B cell (primary cell): ENCODE data around the gene ARFGAP1. TPM values are rescaled to one million over a fixed set of nuclear protein-coding genes. Genes with fewer than 3 reads are reported as not detected.

Experiments
- ATAC-seq: fragments of 200-7000 bp; cut with Tn5 transposase; one replicate; pipeline ENCODE4 v1.10.0; 2021; ENCODE audit warnings: low read depth, mild to moderate bottlenecking, moderate number of reproducible peaks, moderate library complexity
- CTCF ChIA-PET: fragments of 350-600 bp; sonication (Branson Sonifier 250); formaldehyde crosslinking; loops from one replicate; lab custom pipeline; 2021; ENCODE audit warnings: antibody characterized with exemption, inconsistent platforms; lab: Charles Lee
- POLR2A ChIA-PET: fragments of 350-600 bp; sonication (Branson Sonifier 250); formaldehyde crosslinking; loops from one replicate; lab custom pipeline; 2021; ENCODE audit warnings: antibody characterized with exemption; lab: Charles Lee
- DNase-seq: peaks from one replicate; pipeline ENCODE4 v3.0.0; 2013
- H2AFZ ChIP-seq: 2 replicates; pipeline ENCODE4 v1.6.1; 2012; ENCODE audit warnings: mild to moderate bottlenecking, low read depth, low read length; ENCODE audit not compliant: insufficient read depth, poor library complexity, severe bottlenecking
- H3K27ac ChIP-seq, 2 donors: 1 replicate in 1 of 2; 2 replicates in 1 of 2; pipeline ENCODE4 v1.5.1; 2012 to 2013; ENCODE audit warnings: low read length in 2 of 2, mild to moderate bottlenecking in 2 of 2, moderate library complexity in 1 of 2
- H3K27me3 ChIP-seq, 4 experiments: fragments of 200-600 bp in 1 of 4; sonication (generic) in 1 of 4; replicated peaks in 1 of 4; 1 replicate in 2 of 4; 2 replicates in 2 of 4; pipeline versions ENCODE4 v1.6.1 to v1.7.0; 2013 to 2016; ENCODE audit warnings: low read length in 3 of 4, mild to moderate bottlenecking in 2 of 4, mixed read lengths in 1 of 4, moderate library complexity in 1 of 4; ENCODE audit not compliant: insufficient read depth in 4 of 4, control insufficient read depth in 3 of 4; ENCODE audit errors: control extremely low read depth in 1 of 4
- H3K36me3 ChIP-seq, 2 experiments: replicated peaks in 1 of 2; 1 replicate in 1 of 2; 2 replicates in 1 of 2; pipeline versions ENCODE4 v1.6.1 to v1.7.1; 2013; ENCODE audit warnings: low read length in 1 of 2; ENCODE audit not compliant: insufficient read depth in 2 of 2, control insufficient read depth in 1 of 2; ENCODE audit errors: control extremely low read depth in 1 of 2, extremely low read depth in 1 of 2
- H3K4me1 ChIP-seq, 2 donors: fragments of 200-600 bp in 1 of 2; sonication (generic) in 1 of 2; 1 replicate in 1 of 2; 2 replicates in 1 of 2; pipeline versions ENCODE4 v1.5.1 to v1.6.1; 2013 to 2017; ENCODE audit warnings: low read length in 2 of 2; ENCODE audit not compliant: control insufficient read depth in 2 of 2, insufficient read depth in 2 of 2
- H3K4me2 ChIP-seq: replicated peaks from 2 replicates; pipeline ENCODE3; 2012; ENCODE audit warnings: mild to moderate bottlenecking, low read depth, low read length; ENCODE audit not compliant: poor library complexity, severe bottlenecking
- H3K4me3 ChIP-seq, 5 experiments: fragments of 200-600 bp in 1 of 5; sonication (generic) in 1 of 5; 1 replicate in 3 of 5; 2 replicates in 2 of 5; pipeline versions ENCODE4 v1.5.1 to v1.7.0; 2011 to 2016; ENCODE audit warnings: low read length in 4 of 5, mild to moderate bottlenecking in 4 of 5, low read depth in 2 of 5, control low read depth in 1 of 5, moderate library complexity in 1 of 5; ENCODE audit not compliant: insufficient read depth in 1 of 5; ENCODE audit errors: control extremely low read depth in 1 of 5, extremely low read depth in 1 of 5
- H3K79me2 ChIP-seq: fragments of 200-600 bp; sonication (generic); one replicate; pipeline ENCODE4 v1.6.0; 2016; ENCODE audit warnings: low read length; ENCODE audit not compliant: control insufficient read depth, insufficient read depth
- H3K9ac ChIP-seq: fragments of 200-600 bp; sonication (generic); 2 replicates; pipeline ENCODE4 v1.6.1; 2017; ENCODE audit warnings: mild to moderate bottlenecking, low read length, moderate library complexity
- H3K9me3 ChIP-seq, 3 donors: one replicate each; pipeline versions ENCODE4 v1.6.1 to v1.7.1; 2013; ENCODE audit warnings: low read length in 2 of 3; ENCODE audit not compliant: control insufficient read depth in 2 of 3, insufficient read depth in 1 of 3; ENCODE audit errors: control extremely low read depth in 1 of 3
- H4K20me1 ChIP-seq: 2 replicates; pipeline ENCODE4 v1.6.0; 2012; ENCODE audit warnings: mild to moderate bottlenecking, low read length; ENCODE audit not compliant: insufficient read depth, control insufficient read depth, poor library complexity, severe bottlenecking
- H3K27ac Mint-ChIP-seq: one replicate; pipeline ENCODE4 v1.8.0; 2021; ENCODE audit warnings: mixed read lengths
- H3K27me3 Mint-ChIP-seq: one replicate; pipeline ENCODE4 v1.8.0; 2021; ENCODE audit warnings: mixed read lengths
- H3K4me1 Mint-ChIP-seq: one replicate; pipeline ENCODE4 v1.8.0; 2021; ENCODE audit warnings: mixed read lengths
- H3K4me3 Mint-ChIP-seq: one replicate; pipeline ENCODE4 v1.8.0; 2021; ENCODE audit warnings: mixed read lengths
- H3K9me3 Mint-ChIP-seq: one replicate; pipeline ENCODE4 v1.8.0; 2022; ENCODE audit warnings: mixed read lengths; ENCODE audit not compliant: insufficient read depth
- EZH2 ChIP-seq: IDR thresholded peaks from 2 replicates; pipeline ENCODE4 v1.6.1; 2012; ENCODE audit warnings: borderline replicate concordance, low read depth, mild to moderate bottlenecking, moderate library complexity, low read length; ENCODE audit not compliant: insufficient read depth, poor library complexity, severe bottlenecking
- WGBS: methylation state at CpG from one replicate; pipeline ENCODE4 v1.1.5; 2013; ENCODE audit warnings: missing lambda C conversion rate; ENCODE audit not compliant: insufficient coverage; 5-methylcytosine and 5-hydroxymethylcytosine counted together
- intact Hi-C: fragments of 100-400 bp; cut with micrococcal nuclease; formaldehyde crosslinking; loops from one replicate; pipeline ENCODE4 v1.10.0; 2022
- polyA plus RNA-seq: library from polyadenylated mRNA; depleted of rRNA; stranded (reverse); fragments of >200 nt; gene quantifications from 2 replicates; pipeline ENCODE4 v1.2.3, GENCODE V29; 2012
- total RNA-seq, 2 donors: library from RNA; stranded (reverse); fragments of 120-200 nt in 1 of 2; gene quantifications; 1 replicate in 1 of 2; 2 replicates in 1 of 2; pipeline versions ENCODE4 v1.2.3 to v1.2.4, GENCODE V29; 2013 to 2022
- TF ChIP-seq, protein P1 (sequence below): fragments of 200-600 bp; IDR thresholded peaks from one replicate; pipeline ENCODE4 v1.8.0; 2022; ENCODE audit warnings: antibody characterized with exemption, mild to moderate bottlenecking

ARFGAP1 gene
- total and polyA plus RNA-seq, 2 donors (not counting 1 experiment from before 2014, with no cell fraction given): 83.2 to 99.4 TPM

DNA sequence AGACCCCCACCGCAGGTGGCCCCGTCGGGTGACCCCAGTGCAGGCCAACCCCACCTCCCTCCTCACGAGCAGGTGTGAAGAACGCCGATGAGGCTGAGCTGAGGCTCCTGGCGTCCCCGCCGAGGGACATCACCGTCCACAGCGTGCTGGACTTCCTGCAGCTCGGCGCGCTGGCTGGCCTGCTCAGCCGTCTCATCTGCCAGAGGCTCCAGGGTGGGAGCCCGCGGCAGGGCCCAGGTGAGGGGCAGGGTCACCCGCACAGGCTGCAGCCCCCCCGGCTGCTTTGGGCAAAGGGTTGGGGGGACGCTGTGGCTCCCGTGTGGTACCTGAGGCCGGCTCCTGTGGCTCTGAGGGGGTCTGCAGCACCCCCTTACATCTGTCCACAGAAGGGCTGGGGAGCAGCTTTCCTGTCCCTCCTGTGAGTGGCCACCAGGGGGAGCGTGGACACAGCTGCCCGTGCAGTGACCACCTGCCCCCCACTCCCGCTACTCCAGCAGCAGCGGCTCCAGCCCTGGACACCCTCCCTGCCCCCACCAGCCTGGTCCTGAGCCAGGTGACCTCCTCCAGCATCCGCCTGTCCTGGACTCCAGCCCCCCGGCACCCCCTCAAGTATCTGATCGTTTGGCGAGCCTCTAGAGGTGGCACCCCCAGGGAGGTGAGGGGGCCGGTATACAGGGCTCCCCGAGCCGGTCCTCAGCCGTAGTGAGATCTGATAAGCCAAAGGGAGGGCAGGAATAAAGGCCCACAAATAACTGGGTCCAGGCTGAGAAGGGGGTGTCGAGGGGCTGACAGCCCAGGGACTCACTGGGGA lies 36.9 kb downstream of the ARFGAP1 start:
- no peak for TF ChIP-seq EZH2
- TF ChIP-seq, protein P1, sequence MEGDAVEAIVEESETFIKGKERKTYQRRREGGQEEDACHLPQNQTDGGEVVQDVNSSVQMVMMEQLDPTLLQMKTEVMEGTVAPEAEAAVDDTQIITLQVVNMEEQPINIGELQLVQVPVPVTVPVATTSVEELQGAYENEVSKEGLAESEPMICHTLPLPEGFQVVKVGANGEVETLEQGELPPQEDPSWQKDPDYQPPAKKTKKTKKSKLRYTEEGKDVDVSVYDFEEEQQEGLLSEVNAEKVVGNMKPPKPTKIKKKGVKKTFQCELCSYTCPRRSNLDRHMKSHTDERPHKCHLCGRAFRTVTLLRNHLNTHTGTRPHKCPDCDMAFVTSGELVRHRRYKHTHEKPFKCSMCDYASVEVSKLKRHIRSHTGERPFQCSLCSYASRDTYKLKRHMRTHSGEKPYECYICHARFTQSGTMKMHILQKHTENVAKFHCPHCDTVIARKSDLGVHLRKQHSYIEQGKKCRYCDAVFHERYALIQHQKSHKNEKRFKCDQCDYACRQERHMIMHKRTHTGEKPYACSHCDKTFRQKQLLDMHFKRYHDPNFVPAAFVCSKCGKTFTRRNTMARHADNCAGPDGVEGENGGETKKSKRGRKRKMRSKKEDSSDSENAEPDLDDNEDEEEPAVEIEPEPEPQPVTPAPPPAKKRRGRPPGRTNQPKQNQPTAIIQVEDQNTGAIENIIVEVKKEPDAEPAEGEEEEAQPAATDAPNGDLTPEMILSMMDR: peak; percentile 58
- intact Hi-C loops: no loop called here
- H3K4me3 Mint-ChIP-seq: no peak overlapping the region
- H3K9me3 Mint-ChIP-seq: no peaks in the 10 kb centered on the region
- peaks cover 4% of the 10 kb centered on the region for H3K27me3 Mint-ChIP-seq
- ChIA-PET CTCF (interaction anchor here (0.7 to 2.9 kb wide), 4 partner anchors 36 to 664 kb away, joined by 3 to 15 read pairs (median 3); partner anchors contain the start of gene ARFGAP1), POLR2A (no interaction called here)
- H2AFZ ChIP-seq: no peak overlapping the region
- H3K9me3 ChIP-seq: peaks cover 0 to 5% (median 0%) of the 10 kb centered on the region in 3 donors
- no peaks in the 10 kb centered on the region for H4K20me1 ChIP-seq
- no peaks in the 10 kb centered on the region for H3K79me2 ChIP-seq
- no peaks in the 10 kb centered on the region for H3K4me1 Mint-ChIP-seq
- H3K27ac Mint-ChIP-seq: no peak overlapping the region
- H3K4me3 ChIP-seq: no peak overlapping the region
- H3K4me1 ChIP-seq: no peaks in the 10 kb centered on the region
- 56% methylated on average over 35 of the region's 35 CpGs for WGBS
- H3K9ac ChIP-seq: no peak overlapping the region
- no peak for ATAC-seq
- no peak overlapping the region for H3K4me2 ChIP-seq
- H3K36me3 ChIP-seq: no peaks in the 10 kb centered on the region
- DNase-seq: no peak
- no peak overlapping the region for H3K27ac ChIP-seq
- H3K27me3 ChIP-seq: peaks cover 0 to 12% (median 0%) of the 10 kb centered on the region in 4 experiments
